Natural killer cell (primary cell): ENCODE data around the gene RMRP. TPM values are rescaled to one million over a fixed set of nuclear protein-coding genes. Genes with fewer than 3 reads are reported as not detected.
A peak's percentile ranks its signal among the peaks of the same experiment; 100 is the strongest.

Source experiments
- ATAC-seq, 3 donors: fragments of 150-1000 bp in 2 of 3; fragments of 200-7000 bp in 1 of 3; cut with Tn5 transposase; 1 replicate in 1 of 3; 2 replicates in 2 of 3; pipeline ENCODE4 v1.10.0; 2021; ENCODE audit warnings: mild to moderate bottlenecking in 2 of 3, moderate library complexity in 2 of 3
- DNase-seq, 2 donors: peaks; one replicate each; pipeline versions ENCODE4 v3.0.0 to v3.0.0-alpha.2; 2013 to 2021; ENCODE audit warnings: mixed read lengths in 1 of 2
- H3K27ac ChIP-seq: one replicate; pipeline ENCODE4 v1.5.1; 2013; ENCODE audit warnings: mild to moderate bottlenecking, low read length
- H3K27me3 ChIP-seq: one replicate; pipeline ENCODE4 v1.6.1; 2013; ENCODE audit warnings: low read length; ENCODE audit not compliant: control insufficient read depth, insufficient read depth
- H3K36me3 ChIP-seq: one replicate; pipeline ENCODE4 v1.6.1; 2013; ENCODE audit warnings: low read length; ENCODE audit not compliant: control insufficient read depth, insufficient read depth
- H3K4me1 ChIP-seq: one replicate; pipeline ENCODE4 v1.6.1; 2013; ENCODE audit warnings: low read length; ENCODE audit not compliant: control insufficient read depth, insufficient read depth
- H3K4me3 ChIP-seq: one replicate; pipeline ENCODE4 v1.5.1; 2013; ENCODE audit warnings: low read length
- H3K9me3 ChIP-seq: one replicate; pipeline ENCODE4 v1.6.1; 2013; ENCODE audit warnings: low read length; ENCODE audit not compliant: control insufficient read depth, insufficient read depth
- H3K27ac Mint-ChIP-seq, 2 donors: one replicate each; pipeline ENCODE4 v1.8.0; 2022; ENCODE audit warnings: mild to moderate bottlenecking in 2 of 2, mixed read lengths in 2 of 2, moderate library complexity in 1 of 2
- H3K27me3 Mint-ChIP-seq, 2 donors: one replicate each; pipeline ENCODE4 v1.8.0; 2022; ENCODE audit warnings: low read depth in 2 of 2, mixed read lengths in 2 of 2
- H3K36me3 Mint-ChIP-seq: one replicate; pipeline ENCODE4 v1.8.0; 2022; ENCODE audit warnings: mixed read lengths
- H3K4me1 Mint-ChIP-seq, 2 donors: one replicate each; pipeline ENCODE4 v1.8.0; 2022; ENCODE audit warnings: mixed read lengths in 2 of 2
- H3K4me3 Mint-ChIP-seq: one replicate; pipeline ENCODE4 v1.8.0; 2022; ENCODE audit warnings: mild to moderate bottlenecking, moderate library complexity, mixed read lengths
- H3K9me3 Mint-ChIP-seq, 2 donors: one replicate each; pipeline ENCODE4 v1.8.0; 2022; ENCODE audit warnings: mixed read lengths in 2 of 2
- whole genome bisulfite sequencing: methylation state at CpG from one replicate; pipeline ENCODE4 v1.1.7; 2013; ENCODE audit warnings: missing lambda C conversion rate; ENCODE audit not compliant: insufficient coverage; 5-methylcytosine and 5-hydroxymethylcytosine counted together
- intact Hi-C: fragments of 100-400 bp; cut with micrococcal nuclease; formaldehyde crosslinking; loops from one replicate; pipeline ENCODE4 v1.14.2; 2022
- total RNA-seq, 4 donors: library from RNA; stranded (reverse); fragments of 120-200 nt in 1 of 4; gene quantifications; one replicate each; pipeline versions ENCODE4 v1.2.3 to v1.2.4, GENCODE V29; 2013 to 2022
- TF ChIP-seq, protein P1 (sequence below): fragments of 200-600 bp; IDR thresholded peaks from one replicate; pipeline ENCODE4 v1.8.0; 2022; ENCODE audit warnings: antibody characterized with exemption

Gene RMRP
- total RNA-seq, 3 donors from 2014 or later (not counting 1 experiment from before 2014, with no cell fraction given): 5,042 to 6,602 (median 5,874) TPM

GRCh38 chr9:35666549-35666948 lies 8.7 kb upstream of the RMRP start:
- H3K9me3 ChIP-seq: no peaks in the 10 kb centered on the region
- intact Hi-C loops: no loop called here
- Mint-ChIP-seq H3K9me3 (no peaks in the 10 kb centered on the region), H3K4me3 (no peak overlapping the region), H3K27me3 (no peaks in the 10 kb centered on the region), H3K4me1 (peaks cover 36 to 42% of the 10 kb centered on the region in 2 donors), H3K36me3 (no peaks in the 10 kb centered on the region), H3K27ac (no peak overlapping the region)
- H3K4me3 ChIP-seq: no peak overlapping the region
- ATAC-seq (no peak), DNase-seq (no peak)
- H3K27ac ChIP-seq: no peak overlapping the region
- H3K36me3 ChIP-seq: no peaks in the 10 kb centered on the region
- WGBS: 76% methylated on average over 5 of the region's 5 CpGs
- TF ChIP-seq, protein P1, sequence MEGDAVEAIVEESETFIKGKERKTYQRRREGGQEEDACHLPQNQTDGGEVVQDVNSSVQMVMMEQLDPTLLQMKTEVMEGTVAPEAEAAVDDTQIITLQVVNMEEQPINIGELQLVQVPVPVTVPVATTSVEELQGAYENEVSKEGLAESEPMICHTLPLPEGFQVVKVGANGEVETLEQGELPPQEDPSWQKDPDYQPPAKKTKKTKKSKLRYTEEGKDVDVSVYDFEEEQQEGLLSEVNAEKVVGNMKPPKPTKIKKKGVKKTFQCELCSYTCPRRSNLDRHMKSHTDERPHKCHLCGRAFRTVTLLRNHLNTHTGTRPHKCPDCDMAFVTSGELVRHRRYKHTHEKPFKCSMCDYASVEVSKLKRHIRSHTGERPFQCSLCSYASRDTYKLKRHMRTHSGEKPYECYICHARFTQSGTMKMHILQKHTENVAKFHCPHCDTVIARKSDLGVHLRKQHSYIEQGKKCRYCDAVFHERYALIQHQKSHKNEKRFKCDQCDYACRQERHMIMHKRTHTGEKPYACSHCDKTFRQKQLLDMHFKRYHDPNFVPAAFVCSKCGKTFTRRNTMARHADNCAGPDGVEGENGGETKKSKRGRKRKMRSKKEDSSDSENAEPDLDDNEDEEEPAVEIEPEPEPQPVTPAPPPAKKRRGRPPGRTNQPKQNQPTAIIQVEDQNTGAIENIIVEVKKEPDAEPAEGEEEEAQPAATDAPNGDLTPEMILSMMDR: no peak
- H3K27me3 ChIP-seq: no peaks in the 10 kb centered on the region
- H3K4me1 ChIP-seq: peaks cover 39% of the 10 kb centered on the region

GRCh38 chr9:35666045-35666444 lies 8.2 kb upstream of the RMRP start:
- Histone ChIP-seq H3K4me3 (no peak overlapping the region), H3K27ac (no peak overlapping the region), H3K4me1 (peaks cover 44% of the 10 kb centered on the region), H3K9me3 (no peaks in the 10 kb centered on the region), H3K27me3 (no peaks in the 10 kb centered on the region), H3K36me3 (peaks cover 2% of the 10 kb centered on the region)
- 100% methylated on average over 1 of the region's 1 CpG for WGBS
- H3K4me3 Mint-ChIP-seq: peak overlapping the region; percentile 52
- DNase-seq: no peak
- no peak overlapping the region for H3K27ac Mint-ChIP-seq
- no peak for ATAC-seq
- H3K36me3 Mint-ChIP-seq: no peaks in the 10 kb centered on the region
- intact Hi-C loops: no loop called here
- no peaks in the 10 kb centered on the region for H3K27me3 Mint-ChIP-seq
- TF ChIP-seq, protein P1: no peak
- no peaks in the 10 kb centered on the region for H3K9me3 Mint-ChIP-seq
- peaks cover 37 to 46% of the 10 kb centered on the region in 2 donors for H3K4me1 Mint-ChIP-seq

GRCh38 chr9:35665471-35665818 lies 7.6 kb upstream of the RMRP start:
- H3K36me3 ChIP-seq: peaks cover 8% of the 10 kb centered on the region
- H3K4me3 Mint-ChIP-seq: peak overlapping the region; percentile 91
- WGBS: 19% methylated on average over 3 of the region's 5 CpGs
- TF ChIP-seq, protein P1: no peak
- H3K4me1 ChIP-seq: peaks cover 50% of the 10 kb centered on the region
- H3K27ac ChIP-seq: peak overlapping the region; percentile 64
- H3K27me3 Mint-ChIP-seq: no peaks in the 10 kb centered on the region
- peak overlapping the region; percentile 58 for H3K4me3 ChIP-seq
- DNase-seq (no peak), ATAC-seq (no peak)
- no peaks in the 10 kb centered on the region for H3K9me3 ChIP-seq
- H3K9me3 Mint-ChIP-seq: no peaks in the 10 kb centered on the region
- H3K4me1 Mint-ChIP-seq: peaks cover 40 to 52% of the 10 kb centered on the region in 2 donors
- peak overlapping the region; percentile 50 to 95 for H3K27ac Mint-ChIP-seq
- intact Hi-C loops: no loop called here
- H3K36me3 Mint-ChIP-seq: no peaks in the 10 kb centered on the region
- no peaks in the 10 kb centered on the region for H3K27me3 ChIP-seq
